Activated CD4-positive, CD25-positive, alpha-beta regulatory T cell treated with anti-CD3 and anti-CD28 coated beads, Interleukin-2, amount 50 U/mL, for 24 hours (primary cell): ENCODE data around the gene CFAP43.
"Not testable (repeated sequence)": the region's sequence is repeated elsewhere in the genome, so short reads cannot be mapped to it uniquely, and the experiment has no call there.

Experiments used
- ATAC-seq, 2 donors: fragments of 150-1000 bp; cut with Tn5 transposase; one replicate each; pipeline ENCODE4 v1.10.0; 2021; ENCODE audit warnings: mild to moderate bottlenecking in 1 of 2, moderate library complexity in 1 of 2

CFAP43 gene

DNA sequence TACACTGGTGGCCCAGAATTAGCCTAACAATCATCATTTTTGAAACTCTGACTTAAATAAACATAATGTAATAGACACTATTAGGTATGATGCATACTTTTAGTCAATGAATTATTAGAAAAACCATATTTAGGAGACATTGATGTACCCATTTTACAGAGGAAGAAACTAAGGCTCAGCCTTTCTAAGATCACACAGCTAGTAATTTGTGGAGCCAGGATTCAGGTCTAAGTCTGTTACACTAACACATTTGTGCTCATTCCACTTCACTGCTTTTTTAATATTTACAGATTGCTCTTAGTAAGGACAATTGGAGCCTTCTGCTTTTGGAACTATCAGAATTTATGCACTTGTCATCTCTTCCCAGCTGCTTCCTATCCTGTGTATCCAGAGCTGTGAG, 8.9 kb downstream of the CFAP43 start:
- ATAC-seq: no peak

DNA sequence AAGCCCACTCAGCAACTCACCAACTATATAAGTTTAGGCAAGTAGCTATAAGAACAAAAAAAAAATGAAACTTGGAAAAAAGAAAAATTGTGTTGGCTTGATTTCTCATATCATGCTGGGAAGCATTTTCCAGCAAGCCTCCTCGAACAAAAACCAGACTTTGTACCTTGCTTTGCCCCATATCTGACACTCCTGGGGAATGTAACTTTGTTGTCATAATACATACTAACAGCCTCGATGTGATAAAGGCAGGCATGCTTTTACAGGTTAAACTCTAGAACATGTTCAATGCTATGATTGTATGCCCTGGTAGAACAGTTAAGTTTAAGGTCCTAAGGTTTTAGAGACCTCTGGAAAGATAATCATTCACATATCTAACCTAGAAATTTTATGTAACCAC, 11.6 kb downstream of the CFAP43 start:
- ATAC-seq: no peak

DNA sequence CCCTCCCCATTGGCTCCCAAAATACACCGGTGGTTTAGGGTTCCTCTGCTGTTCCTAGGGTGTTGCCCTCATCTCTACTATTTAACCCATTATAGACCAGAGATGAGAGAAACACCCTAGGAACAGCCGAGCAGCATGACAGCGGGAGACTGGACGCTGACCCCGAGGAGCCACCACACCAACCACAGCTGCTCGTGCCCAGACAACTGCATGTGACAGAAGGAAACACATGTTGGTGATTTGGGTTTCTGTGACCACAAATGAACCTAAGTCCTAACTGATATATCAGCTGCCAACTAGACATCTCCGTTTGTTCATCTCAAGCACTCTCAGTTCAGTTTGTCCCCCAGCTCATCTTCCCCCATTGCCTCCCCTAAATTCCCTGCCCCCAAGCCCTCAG, 13.4 kb downstream of the CFAP43 start:
- no peak for ATAC-seq

DNA sequence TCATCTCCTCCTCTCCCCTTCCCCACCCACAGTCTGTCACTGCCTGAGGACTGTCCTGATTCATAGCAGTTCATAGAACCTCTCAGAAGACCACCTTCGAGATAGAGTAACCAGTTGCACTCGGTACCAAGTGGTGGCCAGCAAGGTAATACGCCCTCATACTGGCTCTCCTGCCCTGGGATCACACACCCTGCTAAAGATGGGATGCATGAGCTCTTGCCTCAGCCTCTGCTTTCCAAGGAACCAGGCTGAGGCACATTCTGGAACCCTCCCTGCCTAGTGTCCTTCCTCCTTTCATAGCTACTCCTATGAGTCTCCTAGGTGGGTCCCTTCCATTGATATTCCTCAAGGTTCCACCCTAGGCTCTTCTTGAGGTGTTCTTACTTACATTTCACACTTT, 15.5 kb downstream of the CFAP43 start:
- no peak for ATAC-seq

DNA sequence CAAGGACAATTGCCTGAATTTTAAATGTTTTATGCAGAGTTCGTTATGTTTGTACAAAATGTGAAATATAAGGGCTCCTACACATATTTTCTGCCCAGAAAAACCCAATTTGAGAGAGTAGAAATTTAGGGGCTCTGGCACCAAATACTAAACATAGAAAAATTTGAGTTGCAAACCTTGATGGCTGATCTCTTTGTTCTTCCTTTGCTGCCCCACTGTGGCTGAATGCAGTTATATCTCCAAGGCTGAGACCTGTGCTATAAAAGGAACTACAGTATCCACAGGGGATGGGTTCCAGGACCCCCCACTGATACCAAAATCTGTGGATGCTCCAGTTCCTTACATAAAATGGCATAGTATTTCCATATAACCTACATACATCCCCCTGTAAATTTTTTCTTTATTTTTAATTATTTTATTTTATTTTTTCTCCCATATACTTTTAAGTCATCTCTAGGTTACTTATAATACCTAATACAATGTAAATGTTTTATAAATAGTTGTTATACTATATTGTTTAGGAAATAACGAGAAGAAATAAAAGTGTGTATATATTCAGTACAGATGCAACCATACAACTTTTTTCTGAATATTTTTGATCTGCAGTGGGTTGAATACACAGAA, 22.5 kb downstream of the CFAP43 start:
- ATAC-seq: peak in 1 of 2 donors; percentile 48

DNA sequence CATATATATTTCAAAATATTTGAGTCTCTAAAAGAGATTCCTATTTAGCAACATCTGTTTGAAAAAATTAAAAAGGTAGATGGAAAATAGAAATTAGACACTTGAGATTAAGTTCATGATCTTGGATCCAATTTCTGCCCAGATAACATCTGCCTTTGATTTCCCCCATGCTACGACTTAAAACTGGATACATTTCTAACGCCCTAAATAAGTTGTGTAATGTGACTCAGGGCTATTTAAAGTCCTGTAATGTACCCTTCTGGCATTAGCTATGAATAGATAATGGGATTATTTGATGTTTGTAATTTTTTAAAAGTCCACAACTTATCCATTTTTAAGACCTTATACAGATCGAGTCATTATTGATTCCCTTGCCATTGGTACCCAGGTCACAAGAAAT, 23.4 kb downstream of the CFAP43 start:
- no peak for ATAC-seq

DNA sequence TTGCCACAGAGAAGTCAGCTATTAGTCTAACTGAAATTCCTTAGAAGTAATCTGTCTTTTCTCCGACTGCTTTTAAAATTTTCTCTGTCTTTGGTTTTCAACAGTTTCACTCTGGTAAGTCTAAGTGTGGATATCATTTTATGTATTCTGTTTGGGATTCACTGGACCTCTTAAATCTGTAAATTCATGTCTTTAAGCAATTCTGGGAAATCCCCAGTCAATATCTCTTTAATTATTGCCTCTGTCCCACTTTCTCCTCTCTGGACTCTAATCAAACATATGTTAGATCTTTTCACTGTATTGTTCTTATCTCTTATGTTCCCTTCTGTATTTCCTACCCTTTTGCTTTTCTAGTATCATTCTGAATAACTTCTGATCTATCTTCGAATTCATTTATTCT, 29.9 kb downstream of the CFAP43 start:
- ATAC-seq: no peak

DNA sequence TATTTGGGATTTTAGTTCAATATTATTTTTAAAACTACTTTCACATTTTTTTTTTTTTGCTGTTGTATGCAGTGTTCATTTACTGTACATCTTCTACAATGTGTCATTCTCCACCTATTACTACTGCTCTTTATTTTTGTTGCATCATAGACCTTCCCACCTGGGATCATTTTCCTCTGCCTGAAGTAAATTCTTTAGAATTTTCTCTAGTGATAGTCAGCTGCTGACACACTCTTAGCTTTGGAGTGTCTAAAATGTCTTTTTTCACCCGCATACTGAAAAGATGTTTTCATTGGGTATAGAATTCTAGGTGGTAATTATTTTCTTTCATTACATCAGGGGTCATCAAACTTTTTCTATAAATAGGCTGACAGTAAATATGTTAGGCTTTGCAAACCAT, 30.5 kb downstream of the CFAP43 start:
- no peak for ATAC-seq

DNA sequence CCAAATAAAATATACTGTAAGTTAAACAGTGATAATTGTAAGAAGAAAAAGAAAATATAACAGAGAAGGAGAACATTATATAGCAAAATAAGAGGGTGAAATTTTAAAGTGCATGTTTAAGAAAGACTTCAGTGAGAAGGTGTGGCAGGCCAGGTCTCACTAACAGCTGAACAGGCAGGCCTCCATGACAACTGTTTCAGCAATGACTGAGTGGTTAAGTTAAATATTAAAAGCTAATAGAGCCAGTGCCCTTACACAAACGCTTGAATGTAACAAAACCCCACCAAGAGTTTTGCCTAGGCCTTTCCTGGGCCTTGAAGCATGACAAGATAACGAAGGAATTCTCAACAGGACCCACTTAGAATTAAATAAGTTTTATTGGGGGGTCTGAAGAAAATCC, 32.6 kb downstream of the CFAP43 start:
- ATAC-seq: no peak

DNA sequence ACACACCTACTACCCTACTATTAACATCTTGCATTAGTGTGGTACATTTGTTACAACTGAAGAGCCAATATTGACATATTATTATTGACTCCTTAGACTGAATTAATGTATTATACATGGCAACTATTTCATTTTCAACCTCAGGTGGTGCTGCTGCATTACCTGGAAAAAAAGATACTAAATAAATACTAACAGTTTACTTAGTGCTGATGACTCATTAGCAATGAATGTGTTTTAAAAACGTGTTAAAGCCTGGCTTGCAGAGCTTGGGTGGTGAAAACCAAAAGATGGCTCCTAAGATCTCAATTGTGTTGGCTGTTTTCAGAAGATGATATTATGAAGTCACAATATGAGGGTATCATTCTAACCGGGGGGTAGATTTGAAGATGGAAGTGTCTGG, 34.8 kb downstream of the CFAP43 start:
- ATAC-seq: no peak

DNA sequence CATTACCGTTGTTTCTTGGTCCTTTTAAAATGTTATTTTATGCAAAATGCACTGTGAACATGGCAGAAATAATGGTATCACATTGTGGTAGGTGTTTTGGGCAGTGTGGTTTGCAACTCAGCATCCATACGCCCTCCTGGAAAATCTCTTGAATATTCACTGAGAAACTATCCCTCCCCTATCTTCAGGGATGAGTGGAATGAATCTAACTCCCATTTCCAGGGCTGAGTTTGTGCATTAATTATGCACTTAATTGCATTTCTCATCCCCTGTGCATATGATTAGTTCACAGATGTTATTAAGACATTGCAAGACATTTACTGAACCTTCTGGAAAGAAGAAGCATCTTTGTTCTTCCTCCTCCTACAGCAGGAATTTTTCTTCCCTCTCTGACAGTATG, 36.5 kb downstream of the CFAP43 start:
- ATAC-seq: no peak

DNA sequence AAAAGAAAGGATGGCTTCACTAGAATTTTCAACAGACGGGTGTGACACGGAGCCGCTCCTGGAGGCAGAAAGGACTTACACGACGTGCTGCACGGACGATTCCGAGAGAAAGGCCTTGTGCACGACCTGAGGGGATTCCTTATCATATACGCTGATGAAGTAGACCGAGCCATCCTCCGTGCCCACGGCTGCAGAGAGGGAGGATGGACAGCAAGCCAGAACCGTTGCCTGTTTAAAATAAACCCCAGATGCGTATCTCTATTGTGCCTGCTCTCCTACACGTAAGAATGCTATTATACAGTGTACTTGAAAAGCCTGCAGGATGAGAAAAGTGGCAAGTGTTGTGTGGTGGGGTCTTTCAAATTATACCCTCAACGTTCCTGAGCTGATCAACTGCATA, 38.4 kb downstream of the CFAP43 start:
- no peak for ATAC-seq

DNA sequence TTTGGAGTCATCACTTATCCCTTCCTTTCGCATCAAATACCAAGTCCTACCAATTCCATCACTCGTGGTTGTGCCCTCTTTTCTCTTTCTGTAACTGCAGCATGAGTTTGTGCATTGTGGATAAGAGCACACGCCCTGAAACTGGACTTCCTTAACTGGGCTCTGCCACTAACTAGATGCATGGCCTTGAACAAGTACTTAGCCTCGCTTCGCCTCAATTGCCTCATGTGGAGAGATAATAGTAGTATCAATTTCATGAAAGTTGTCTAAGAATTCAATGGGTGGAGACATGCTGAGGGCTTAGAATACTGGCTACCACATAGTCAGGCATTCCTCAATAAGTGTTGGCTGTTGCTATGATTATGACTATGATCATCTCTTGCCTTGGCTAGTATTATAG, 41.5 kb downstream of the CFAP43 start:
- no peak for ATAC-seq

DNA sequence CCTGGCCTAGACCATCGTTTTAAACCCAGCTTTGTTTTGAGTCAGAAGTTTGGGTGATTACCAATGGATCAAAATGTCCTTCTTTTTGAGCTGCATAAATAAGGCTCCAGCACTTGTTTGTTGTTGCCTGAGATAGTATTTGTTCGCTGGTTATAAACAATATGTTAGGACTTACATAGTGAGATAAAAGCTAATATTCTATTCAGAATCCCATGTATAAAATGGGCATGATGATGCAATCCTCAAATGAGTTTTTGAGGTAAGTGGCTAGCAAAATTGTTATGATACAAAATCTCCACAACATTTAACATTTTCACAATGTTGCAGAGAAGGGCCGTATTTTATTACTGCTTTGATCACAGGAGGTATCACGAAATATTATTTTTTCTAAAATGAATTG, 48.5 kb downstream of the CFAP43 start:
- no peak for ATAC-seq

DNA sequence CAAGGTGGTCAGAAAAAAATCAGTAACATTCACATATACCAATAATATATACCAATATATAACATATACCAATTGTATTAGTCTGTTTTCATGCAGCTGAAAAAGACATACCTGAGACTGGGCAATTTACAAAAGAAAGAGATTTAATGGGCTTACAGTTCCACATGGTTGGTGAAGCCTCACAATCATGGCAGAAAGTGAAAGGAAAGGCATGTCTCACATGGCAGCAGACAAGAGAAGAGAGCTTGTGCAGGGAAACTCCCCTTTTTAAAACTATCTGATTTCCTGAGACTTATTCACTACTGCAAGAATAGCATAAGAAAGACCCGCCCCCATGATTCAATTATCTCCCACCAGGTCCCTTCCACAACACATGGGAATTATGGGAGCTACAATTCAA, 58.0 kb downstream of the CFAP43 start:
- not testable (repeated sequence) for ATAC-seq

DNA sequence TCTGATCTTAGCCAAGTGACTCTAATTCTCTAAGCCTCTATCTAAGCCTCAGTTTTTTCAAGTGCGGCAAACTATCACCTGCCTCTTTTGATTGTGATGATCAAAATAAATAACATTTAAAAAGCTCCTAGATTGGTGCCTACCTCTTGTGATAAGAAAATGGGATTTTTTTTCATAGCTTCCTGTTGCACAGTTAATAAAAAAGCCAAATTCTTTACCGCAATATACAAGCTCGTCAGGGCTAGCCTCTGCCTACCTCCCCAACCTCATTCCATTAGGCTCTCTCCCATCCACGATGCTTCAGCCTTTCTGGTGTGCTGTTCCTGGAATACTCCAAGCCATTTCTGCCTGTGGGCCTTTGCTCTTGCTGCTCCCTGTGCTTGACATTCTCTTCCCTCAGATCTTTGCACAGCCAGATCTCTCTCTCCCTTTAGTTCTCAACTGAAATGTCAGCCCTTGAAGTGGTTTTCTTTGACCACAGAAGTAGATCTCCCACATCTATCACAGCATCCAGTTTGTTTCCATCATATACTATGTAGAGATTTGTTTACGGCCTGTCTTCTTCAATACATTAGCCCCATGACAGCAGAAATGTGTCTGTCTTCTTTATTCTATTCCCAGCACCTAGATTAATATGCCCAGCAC, 61.4 kb downstream of the CFAP43 start:
- no peak for ATAC-seq

DNA sequence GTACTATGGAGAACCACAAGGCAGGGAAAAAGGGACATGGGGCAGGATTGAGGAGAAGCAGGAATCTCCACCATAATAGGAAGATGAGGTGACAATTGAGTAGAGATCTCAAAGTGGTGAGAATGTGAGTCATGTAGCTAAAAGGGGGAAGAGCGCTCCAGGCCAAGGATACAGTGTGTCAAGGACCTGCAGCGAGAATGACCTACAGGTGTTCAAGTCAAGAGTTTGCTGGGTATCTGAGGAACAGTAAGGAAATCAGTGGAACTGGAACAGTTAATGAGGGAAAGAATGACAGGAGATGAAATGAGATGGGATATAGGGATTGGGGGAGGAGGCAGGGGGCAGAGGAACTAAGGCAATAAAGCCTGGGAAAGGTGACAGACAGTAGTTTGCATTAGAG, 76.6 kb downstream of the CFAP43 start:
- no peak for ATAC-seq

DNA sequence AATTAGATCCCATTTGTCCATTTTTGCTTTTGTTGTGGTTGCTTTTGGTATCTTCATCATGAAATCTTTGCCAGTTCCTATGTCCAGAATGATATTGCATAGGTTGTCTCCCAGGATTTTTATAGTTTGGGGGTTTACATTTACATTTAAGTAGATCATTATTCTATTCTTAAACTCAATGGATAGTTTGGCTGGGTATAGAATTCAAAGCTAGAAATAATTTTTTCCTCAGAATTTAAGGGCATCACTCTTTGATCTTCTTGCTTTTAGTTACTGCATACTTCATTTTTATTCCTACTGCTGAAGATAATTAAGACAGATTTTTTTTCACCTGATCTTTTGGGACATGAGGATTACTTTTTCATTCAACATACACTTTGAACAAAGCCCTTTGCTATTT, 80.4 kb downstream of the CFAP43 start:
- no peak for ATAC-seq

DNA sequence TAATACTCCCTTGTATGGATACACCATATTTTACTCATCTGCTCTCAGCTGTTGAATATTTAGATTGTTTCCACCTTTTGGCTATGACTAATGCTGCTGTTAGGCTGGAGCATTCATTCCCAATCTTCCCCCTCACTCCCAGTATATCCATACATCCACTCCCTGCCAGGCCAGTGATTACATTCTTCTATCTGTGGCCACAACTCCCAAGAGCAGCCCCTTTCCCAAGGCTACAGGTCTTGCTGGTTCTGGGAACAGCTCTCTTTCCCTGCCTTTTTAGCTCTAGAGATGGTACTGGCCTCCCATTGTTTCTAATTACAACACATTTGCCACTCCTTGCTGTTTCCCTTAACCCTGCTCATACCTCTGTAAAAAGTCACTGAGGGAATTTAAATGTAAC, 82.0 kb downstream of the CFAP43 start:
- ATAC-seq: no peak

DNA sequence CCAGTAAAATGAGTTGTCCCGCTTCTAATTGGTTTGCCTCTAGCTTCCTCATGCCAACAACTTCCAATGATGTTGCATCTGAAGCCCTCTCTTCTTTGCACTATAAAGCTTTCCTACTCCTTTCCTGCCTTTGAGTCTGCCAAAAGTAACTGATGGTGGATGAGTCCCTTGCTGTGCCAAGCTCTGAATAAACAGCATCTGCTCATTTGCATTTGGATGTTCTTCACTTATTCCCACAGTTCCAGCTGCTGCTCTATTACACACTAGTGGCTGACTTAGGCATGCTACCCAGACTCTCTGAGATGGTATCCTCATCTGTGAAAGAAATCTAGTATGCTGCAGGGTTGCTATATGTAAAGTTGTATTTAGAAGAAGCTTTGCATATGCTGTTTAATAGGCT, 85.3 kb downstream of the CFAP43 start:
- no peak for ATAC-seq

DNA sequence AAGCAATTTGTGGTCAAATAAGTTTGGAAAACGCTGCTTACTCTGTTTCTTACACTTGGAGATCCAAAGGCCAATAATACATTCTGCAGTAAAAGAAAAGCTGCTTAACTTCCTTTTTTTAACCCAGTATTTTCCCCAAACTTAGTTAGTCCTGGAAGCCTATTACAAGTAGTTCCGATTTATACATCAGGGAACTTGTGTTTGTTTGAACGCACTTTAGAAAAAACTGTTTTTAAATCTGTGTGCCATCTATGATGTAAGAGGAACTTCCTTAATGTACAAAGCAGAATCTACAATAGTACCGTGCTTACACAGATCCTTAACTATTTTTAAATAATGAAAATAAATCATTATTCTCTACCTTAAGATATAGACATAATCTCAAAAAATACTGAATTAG, 87.2 kb downstream of the CFAP43 start:
- no peak for ATAC-seq

DNA sequence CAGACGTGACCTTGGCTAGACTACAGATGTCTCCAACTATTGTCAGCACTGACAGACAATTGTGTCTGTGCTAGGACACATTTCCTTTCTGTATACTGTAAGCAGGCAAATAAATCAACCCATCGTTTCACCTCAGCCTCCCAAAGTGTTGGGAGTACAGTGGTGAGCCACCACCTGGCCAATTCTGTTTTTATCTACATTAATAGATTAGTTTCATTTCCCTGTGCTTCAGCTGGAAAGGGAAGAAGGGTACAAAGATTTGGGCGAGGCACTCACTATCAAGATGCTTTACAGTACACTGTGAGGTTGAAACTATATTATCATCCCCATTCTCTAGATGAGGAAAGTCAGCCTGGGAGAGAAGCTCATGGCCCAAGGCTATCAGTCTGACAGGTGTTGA, 88.3 kb downstream of the CFAP43 start:
- no peak for ATAC-seq

DNA sequence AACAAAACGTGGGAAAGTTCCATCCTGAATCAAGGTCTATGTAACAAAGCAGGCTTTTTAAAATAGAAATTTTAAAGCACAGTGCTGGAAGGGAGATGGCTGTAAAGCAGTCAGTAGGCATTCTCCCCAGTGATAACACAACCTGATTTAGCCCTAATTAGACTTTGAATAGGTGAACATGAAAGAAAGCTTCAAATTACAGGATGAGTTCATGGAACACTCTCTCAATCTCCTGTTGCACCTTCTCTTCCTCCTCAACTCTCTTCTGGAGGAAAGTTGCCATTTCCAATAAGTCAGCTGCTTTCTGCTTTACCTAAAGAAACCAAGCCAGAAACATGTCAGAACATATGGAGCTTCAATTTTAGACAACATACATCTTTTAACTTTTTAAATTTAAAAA, 90.1 kb downstream of the CFAP43 start:
- no peak for ATAC-seq

DNA sequence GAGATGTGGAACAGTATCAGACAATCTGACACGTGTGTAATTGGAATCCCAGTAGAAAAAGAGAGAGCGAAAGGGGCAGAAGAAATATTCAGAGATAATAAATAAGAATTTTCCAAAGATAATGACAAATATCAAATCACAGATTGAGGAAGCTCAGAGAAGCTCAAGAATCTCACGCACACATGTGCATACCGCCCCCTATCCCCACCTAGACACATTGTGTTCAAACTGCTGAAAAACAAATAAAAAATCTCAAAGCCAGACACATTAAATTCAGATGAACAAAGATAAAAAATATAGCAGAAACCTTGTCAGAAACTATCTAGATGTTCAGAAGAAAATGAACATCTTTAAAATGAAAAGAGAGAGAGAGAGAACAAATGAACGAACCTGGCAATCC, 92.9 kb downstream of the CFAP43 start:
- no peak for ATAC-seq

DNA sequence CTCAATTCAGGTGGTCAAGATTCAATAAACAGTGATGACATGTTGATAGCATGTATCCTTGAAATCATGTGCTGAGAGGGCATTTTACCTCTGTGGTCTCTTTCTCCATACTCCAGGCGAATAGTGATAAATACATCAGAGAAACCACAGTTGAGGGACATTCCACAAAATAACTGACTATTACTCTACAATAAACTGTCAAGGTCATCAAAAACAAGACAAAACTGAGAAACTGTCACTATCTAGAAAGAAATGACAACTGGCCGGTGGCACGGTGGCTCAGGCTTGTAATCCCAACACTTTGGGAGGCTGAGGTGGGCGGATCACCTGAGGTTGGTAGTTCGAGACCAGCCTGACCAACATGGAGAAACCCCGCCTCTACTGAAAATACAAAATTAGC, 94.0 kb downstream of the CFAP43 start:
- ATAC-seq: no peak
